Measurements from ENCODE around the gene MAST4. TPM values are rescaled to one million over a fixed set of nuclear protein-coding genes. Genes with fewer than 3 reads are reported as not detected.

Gene MAST4
- total and polyA plus RNA-seq, 2 of the 4 experiments (the other 2 are of a cell fraction): 4.8 to 6.8 TPM

DNA sequence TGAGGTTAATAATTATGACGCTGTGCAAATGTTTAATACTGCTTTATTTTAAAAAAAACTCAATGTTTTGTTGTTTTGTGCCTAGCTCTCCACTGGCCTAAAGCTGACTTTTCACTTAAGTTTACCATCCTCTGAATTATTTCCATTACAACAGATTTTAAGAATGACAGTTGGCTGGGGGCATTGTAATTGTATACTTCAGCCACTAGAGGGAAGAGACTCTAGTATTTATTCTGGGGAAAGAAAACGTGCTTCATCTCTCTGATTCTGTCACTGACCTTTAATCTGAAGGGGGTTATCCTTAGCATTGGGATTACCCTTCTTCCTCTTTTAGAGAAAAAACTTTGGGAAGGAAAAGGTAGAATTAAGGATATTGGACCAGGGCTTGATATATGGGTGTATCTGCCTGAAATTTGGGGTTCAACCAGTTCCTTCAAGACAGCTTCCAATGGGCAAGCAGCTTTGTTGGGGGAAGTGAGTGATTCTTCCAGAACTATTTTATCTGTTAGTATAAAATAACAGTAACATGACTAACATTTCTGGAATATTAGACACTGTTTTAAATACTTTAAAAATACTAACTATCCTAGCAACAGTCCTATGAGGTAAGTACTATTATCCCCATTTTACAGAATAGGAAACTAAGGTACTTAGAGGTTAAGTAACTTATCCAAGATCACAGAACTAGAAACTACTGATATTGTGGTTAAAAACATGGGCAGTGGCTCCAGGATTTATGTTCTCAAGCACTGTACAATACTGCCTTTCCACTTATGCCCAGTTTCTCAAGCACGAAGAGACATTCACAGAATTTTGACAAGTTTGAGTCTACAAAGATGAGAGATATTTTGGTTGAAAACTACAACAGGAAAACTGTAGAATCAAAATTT is 392.0 kb downstream of the MAST4 start:
- ChIA-PET POLR2A (ENCODE audit: unreplicated experiment) (no interaction called here), CTCF (interaction anchor here (0.6 to 1.7 kb wide), 11 partner anchors 10 to 1541 kb away, joined by 3 to 6 read pairs (median 3); no protein-coding TSS in a partner anchor)
- no peak overlapping the region for H2AK5ac ChIP-seq (ENCODE audit: low read depth, low read length)
- H3K27me3 ChIP-seq (ENCODE audit: control insufficient read depth, insufficient read depth, low read length): no peaks in the 10 kb centered on the region
- no peak overlapping the region for H3K23ac ChIP-seq (ENCODE audit: low read depth, low read length)
- DNase-seq (peak; percentile 26), ATAC-seq (ENCODE audit: low read depth) (peak; percentile 67)
- H2BK5ac ChIP-seq (ENCODE audit: low read depth, low read length, poor library complexity, severe bottlenecking): no peak overlapping the region
- no peak overlapping the region for H3K18ac ChIP-seq (ENCODE audit: low read depth, low read length)
- peaks cover 7% of the 10 kb centered on the region; the same call in 1 of the 2 replicates for H3K9me1 ChIP-seq (ENCODE audit: insufficient read depth, low read length)
- BruUV-seq (replicated peaks): no TSS peak
- H3K79me1 ChIP-seq (ENCODE audit: low read depth in 1 of 2, low read length in 2 of 2): no peaks in the 10 kb centered on the region
- H3K4me3 ChIP-seq (ENCODE audit: insufficient read depth, low read depth, low read length): no peak overlapping the region
- no peaks in the 10 kb centered on the region for H4K20me1 ChIP-seq (ENCODE audit: insufficient read depth, low read length)
- H3K27ac ChIP-seq (ENCODE audit: insufficient read depth, low read length): no peak overlapping the region
- no peak overlapping the region for H4K91ac ChIP-seq (ENCODE audit: insufficient read depth, low read depth, low read length)
- H2BK120ac ChIP-seq (ENCODE audit: low read depth, low read length): no peak overlapping the region
- no peak overlapping the region for H2AK9ac ChIP-seq (replicated peaks; ENCODE audit: low read depth, low read length, poor library complexity)
- in situ Hi-C loops (cut with MboI; ENCODE audit: low sequenced_read_pairs) (no loop called here), intact Hi-C loops (cut with micrococcal nuclease) (loop anchor here (1.0 to 2.0 kb wide), 3 partner anchors 28 to 163 kb away; no protein-coding TSS in a partner anchor), dilution Hi-C loops (cut with HindIII; ENCODE audit: low sequenced_read_pairs, unreplicated experiment) (no loop called here)
- no CpG with 5 or more reads among the region's 3 CpGs for WGBS, 2 experiments (ENCODE audit: extremely low coverage in 2 of 2, insufficient read length in 1 of 2)
- TF ChIP-seq FOS (IDR thresholded peaks at IDR 0.05; ENCODE audit: low read depth, low read length) (no peak), SMC3 (IDR thresholded peaks at IDR 0.05; ENCODE audit: low read depth, low read length) (peak; percentile 64), RAD21 (IDR thresholded peaks at IDR 0.05; ENCODE audit: low read length) (peak; percentile 65), CEBPB (IDR thresholded peaks at IDR 0.05; ENCODE audit: low read depth, low read length) (no peak), RCOR1 (IDR thresholded peaks at IDR 0.05; ENCODE audit: insufficient replicate concordance, low read length) (no peak), NFE2L2 (IDR thresholded peaks at IDR 0.05; ENCODE audit: low read depth, low read length) (no peak), BHLHE40 (IDR thresholded peaks at IDR 0.05; ENCODE audit: low read depth, low read length) (peak; percentile 45)
- TF ChIP-seq, protein P1, sequence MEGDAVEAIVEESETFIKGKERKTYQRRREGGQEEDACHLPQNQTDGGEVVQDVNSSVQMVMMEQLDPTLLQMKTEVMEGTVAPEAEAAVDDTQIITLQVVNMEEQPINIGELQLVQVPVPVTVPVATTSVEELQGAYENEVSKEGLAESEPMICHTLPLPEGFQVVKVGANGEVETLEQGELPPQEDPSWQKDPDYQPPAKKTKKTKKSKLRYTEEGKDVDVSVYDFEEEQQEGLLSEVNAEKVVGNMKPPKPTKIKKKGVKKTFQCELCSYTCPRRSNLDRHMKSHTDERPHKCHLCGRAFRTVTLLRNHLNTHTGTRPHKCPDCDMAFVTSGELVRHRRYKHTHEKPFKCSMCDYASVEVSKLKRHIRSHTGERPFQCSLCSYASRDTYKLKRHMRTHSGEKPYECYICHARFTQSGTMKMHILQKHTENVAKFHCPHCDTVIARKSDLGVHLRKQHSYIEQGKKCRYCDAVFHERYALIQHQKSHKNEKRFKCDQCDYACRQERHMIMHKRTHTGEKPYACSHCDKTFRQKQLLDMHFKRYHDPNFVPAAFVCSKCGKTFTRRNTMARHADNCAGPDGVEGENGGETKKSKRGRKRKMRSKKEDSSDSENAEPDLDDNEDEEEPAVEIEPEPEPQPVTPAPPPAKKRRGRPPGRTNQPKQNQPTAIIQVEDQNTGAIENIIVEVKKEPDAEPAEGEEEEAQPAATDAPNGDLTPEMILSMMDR (conservative IDR thresholded peaks at IDR 0.05; ENCODE audit: low read depth, low read length): peak; percentile 70
- TF ChIP-seq, protein P2, sequence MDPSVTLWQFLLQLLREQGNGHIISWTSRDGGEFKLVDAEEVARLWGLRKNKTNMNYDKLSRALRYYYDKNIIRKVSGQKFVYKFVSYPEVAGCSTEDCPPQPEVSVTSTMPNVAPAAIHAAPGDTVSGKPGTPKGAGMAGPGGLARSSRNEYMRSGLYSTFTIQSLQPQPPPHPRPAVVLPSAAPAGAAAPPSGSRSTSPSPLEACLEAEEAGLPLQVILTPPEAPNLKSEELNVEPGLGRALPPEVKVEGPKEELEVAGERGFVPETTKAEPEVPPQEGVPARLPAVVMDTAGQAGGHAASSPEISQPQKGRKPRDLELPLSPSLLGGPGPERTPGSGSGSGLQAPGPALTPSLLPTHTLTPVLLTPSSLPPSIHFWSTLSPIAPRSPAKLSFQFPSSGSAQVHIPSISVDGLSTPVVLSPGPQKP (IDR thresholded peaks at IDR 0.05; ENCODE audit: borderline replicate concordance, low read depth, low read length): no peak
- TF ChIP-seq, protein P3, sequence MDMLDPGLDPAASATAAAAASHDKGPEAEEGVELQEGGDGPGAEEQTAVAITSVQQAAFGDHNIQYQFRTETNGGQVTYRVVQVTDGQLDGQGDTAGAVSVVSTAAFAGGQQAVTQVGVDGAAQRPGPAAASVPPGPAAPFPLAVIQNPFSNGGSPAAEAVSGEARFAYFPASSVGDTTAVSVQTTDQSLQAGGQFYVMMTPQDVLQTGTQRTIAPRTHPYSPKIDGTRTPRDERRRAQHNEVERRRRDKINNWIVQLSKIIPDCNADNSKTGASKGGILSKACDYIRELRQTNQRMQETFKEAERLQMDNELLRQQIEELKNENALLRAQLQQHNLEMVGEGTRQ (IDR thresholded peaks at IDR 0.05; ENCODE audit: low read depth, low read length): no peak
- H3K14ac ChIP-seq (replicated peaks; ENCODE audit: low read depth, low read length): no peak overlapping the region
- H3K36me3 ChIP-seq (ENCODE audit: control insufficient read depth, insufficient read depth, low read length): no peaks in the 10 kb centered on the region
- no peak overlapping the region for H4K8ac ChIP-seq (ENCODE audit: low read depth in 2 of 2, low read length in 2 of 2)
- no peak overlapping the region for H3K56ac ChIP-seq (ENCODE audit: extremely low read depth, insufficient read depth, low read length)
- peaks cover 6% of the 10 kb centered on the region for H3K4me1 ChIP-seq (ENCODE audit: control insufficient read depth, insufficient read depth, low read length)
- no peak overlapping the region for H2AFZ ChIP-seq (replicated peaks; ENCODE audit: low read length, poor library complexity)
- no peaks in the 10 kb centered on the region for H3K9me3 ChIP-seq (ENCODE audit: control insufficient read depth, insufficient read depth, low read length)
- H2BK15ac ChIP-seq (ENCODE audit: low read depth, low read length): no peak overlapping the region
- no peak overlapping the region for H3K9ac ChIP-seq (ENCODE audit: low read depth, low read length)
- H4K5ac ChIP-seq (ENCODE audit: low read depth, low read length): no peak overlapping the region
- H3K4ac ChIP-seq (ENCODE audit: low read depth, low read length): no peak overlapping the region
- H3K4me2 ChIP-seq (ENCODE audit: low read depth, low read length): no peak overlapping the region
- H2BK20ac ChIP-seq (ENCODE audit: low read depth, low read length): no peak overlapping the region

Data from IMR-90 (cell line).